ENCODE measurements around the gene POU2AF1.
"Not testable (repeated sequence)": the region's sequence is repeated elsewhere in the genome, so short reads cannot be mapped to it uniquely, and the experiment has no call there.

Gene POU2AF1

GRCh38 chr11:111411456-111411855 is 32.4 kb upstream of the POU2AF1 start:
- no peak overlapping the region for H3K4me3 ChIP-seq (ENCODE audit: low read depth, low read length)
- no peak for DNase-seq (ENCODE audit: low read depth)

DNA sequence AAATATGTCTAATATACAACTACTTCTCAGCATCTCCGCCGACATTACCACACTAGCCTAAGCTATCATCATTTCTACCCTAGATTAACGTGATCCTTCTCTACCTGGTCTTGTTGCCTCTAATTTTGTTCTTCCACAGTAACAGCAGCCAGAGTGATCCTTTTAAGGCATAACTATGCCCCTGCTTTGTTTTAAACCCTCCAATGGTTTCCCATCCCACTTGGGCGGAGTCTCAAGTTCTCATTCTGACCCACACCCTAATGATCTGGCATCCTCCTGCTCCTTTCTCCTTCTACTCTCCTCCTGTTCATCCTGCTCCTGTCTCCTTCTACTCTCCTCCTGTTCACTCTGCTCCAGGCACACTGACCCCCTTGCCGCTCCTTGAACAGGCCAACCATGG is 31.9 kb upstream of the POU2AF1 start:
- no peak for DNase-seq (ENCODE audit: low read depth)

DNA sequence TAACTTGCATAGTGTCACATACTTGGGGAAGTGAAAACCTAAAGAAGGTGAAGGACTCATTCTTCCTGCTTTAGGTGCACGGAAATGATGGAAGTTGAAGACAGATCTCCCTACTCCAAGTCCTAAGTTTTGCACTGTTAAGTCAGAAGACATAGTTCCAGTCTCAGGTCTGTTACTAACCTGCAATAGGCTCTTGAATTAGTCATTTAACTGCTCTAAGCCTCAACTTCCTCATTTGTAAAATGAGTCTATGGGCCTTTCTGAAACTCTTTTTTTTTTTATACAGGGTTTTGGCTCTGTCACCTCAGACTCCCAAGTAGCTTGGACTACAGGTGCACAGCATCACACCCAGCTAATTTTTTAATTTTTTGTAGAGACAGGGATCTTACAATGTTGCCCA is 30.8 kb upstream of the POU2AF1 start:
- H3K4me3 ChIP-seq (ENCODE audit: low read depth, low read length): no peak overlapping the region
- no peak for DNase-seq (ENCODE audit: low read depth)

More for the DNA sequence above, 31.9 kb upstream of the POU2AF1 start:
- no peak overlapping the region for H3K4me3 ChIP-seq (ENCODE audit: low read depth, low read length)

DNA sequence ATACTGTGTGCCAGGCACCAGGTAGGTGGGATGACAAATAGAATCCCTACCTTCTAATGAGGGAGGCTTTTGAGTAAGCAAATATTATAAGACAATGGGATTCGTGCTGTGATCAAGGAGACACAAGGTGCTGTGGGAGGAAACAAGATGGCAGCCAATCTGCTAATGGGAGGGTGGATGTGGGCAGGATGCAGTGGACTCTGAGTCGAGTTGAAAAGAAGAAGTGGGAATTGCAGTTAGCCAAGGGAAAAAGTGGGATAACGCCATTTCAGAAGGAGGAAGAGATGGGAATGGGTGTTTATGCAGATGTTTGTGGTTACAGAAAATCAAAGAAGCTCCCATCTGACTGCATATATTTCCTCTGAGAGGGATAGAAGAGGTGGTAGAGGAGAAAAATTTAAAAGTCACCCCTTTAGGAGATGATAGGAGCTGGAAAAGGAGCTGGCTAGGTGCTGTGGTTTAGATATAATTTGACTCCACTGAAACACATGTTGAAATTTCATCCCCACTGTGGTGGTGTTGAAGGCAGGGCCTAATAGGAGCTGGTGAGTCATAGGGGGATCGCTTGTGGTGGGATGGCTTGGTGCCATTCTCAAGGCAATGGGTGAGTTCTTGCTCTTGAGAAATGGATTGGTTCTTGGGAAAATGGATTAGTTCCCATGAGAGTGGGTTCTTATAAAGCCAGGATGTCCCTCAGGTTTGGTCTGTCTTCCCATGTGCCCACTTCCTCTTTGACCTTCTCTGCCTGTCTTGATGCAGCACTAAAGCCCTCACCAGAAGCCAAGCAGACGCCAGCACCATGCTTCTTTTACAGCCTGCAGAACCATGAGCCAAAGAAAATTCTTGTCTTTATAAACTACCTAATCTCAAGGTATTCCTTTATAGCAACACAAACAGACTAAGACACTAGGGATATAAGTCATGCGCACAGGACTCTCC is 30.0 kb upstream of the POU2AF1 start:
- peak; percentile 41 for DNase-seq (ENCODE audit: low read depth)
- H3K4me3 ChIP-seq (ENCODE audit: low read depth, low read length): no peak overlapping the region

DNA sequence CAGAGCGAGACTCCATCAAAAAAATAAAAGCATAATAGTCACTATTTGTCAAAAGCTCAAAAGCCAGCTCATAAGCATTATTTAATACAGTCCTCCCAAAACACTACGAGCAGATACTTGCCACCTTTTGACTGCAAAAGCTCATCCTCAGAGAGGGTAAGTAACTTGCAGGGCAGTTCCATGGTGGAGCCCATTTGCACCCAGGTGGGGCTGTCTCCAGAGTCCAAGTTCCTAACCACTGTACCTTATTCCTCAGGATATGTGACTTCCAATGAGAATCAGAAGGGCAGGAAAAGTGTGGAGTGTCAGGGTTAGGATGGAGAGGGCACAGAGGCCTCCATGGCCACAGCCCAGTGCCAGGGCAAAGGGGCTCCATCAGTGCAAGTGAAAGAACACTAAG is 28.6 kb upstream of the POU2AF1 start:
- H3K4me3 ChIP-seq (ENCODE audit: low read depth, low read length): no peak overlapping the region
- no peak for DNase-seq (ENCODE audit: low read depth)

- no peak for DNase-seq (ENCODE audit: low read depth)
- no peak overlapping the region for H3K4me3 ChIP-seq (ENCODE audit: low read depth, low read length)
Measured at GRCh38 chr11:111406589-111406988, 27.5 kb upstream of the POU2AF1 start.

- H3K4me3 ChIP-seq (ENCODE audit: low read depth, low read length): no peak overlapping the region
- DNase-seq (ENCODE audit: low read depth): no peak
Measured at GRCh38 chr11:111406091-111406490, 27.0 kb upstream of the POU2AF1 start.

- no peak for DNase-seq (ENCODE audit: low read depth)
- H3K4me3 ChIP-seq (ENCODE audit: low read depth, low read length): no peak overlapping the region
Measured at GRCh38 chr11:111405551-111405950, 26.5 kb upstream of the POU2AF1 start.

- H3K4me3 ChIP-seq (ENCODE audit: low read depth, low read length): no peak overlapping the region
- no peak for DNase-seq (ENCODE audit: low read depth)
Measured at GRCh38 chr11:111403051-111403726, 24.1 kb upstream of the POU2AF1 start.

GRCh38 chr11:111402411-111402810 is 23.3 kb upstream of the POU2AF1 start:
- DNase-seq (ENCODE audit: low read depth): no peak
- H3K4me3 ChIP-seq (ENCODE audit: low read depth, low read length): no peak overlapping the region

DNA sequence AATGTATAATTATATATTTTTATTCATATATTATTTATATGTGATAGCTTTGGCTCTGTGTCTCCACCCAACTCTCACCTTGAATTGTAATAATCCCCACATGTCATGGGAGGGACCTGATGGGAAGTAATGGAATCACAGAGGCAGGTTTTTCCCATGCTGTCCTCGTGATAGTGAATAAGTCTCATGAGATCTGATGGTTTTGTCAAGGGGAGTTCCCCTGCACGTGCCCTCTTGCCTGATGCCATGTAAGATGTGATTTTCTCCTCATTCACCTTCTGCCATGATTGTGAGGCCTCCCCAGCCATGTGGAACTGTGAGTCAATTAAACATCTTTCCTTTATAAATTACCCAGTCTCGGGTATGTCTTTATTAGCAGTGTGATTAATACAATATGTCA is 22.9 kb upstream of the POU2AF1 start:
- not testable (repeated sequence) for DNase-seq (ENCODE audit: low read depth); H3K4me3 ChIP-seq (ENCODE audit: low read depth, low read length)

- DNase-seq (ENCODE audit: low read depth): no peak
- no peak overlapping the region for H3K4me3 ChIP-seq (ENCODE audit: low read depth, low read length)
Measured at GRCh38 chr11:111400595-111400994, 21.5 kb upstream of the POU2AF1 start.

GRCh38 chr11:111399187-111400031 is 20.3 kb upstream of the POU2AF1 start:
- DNase-seq (ENCODE audit: low read depth): no peak
- H3K4me3 ChIP-seq (ENCODE audit: low read depth, low read length): no peak overlapping the region

GRCh38 chr11:111397034-111397433 is 18.0 kb upstream of the POU2AF1 start:
- DNase-seq (ENCODE audit: low read depth): no peak
- no peak overlapping the region for H3K4me3 ChIP-seq (ENCODE audit: low read depth, low read length)

- DNase-seq (ENCODE audit: low read depth): no peak
Measured at GRCh38 chr11:111395749-111396148, 16.7 kb upstream of the POU2AF1 start.

GRCh38 chr11:111395081-111395480 is 16.0 kb upstream of the POU2AF1 start:
- H3K4me3 ChIP-seq (ENCODE audit: low read depth, low read length): no peak overlapping the region
- no peak for DNase-seq (ENCODE audit: low read depth)

More at GRCh38 chr11:111395749-111396148, 16.7 kb upstream of the POU2AF1 start:
- H3K4me3 ChIP-seq (ENCODE audit: low read depth, low read length): no peak overlapping the region

DNA sequence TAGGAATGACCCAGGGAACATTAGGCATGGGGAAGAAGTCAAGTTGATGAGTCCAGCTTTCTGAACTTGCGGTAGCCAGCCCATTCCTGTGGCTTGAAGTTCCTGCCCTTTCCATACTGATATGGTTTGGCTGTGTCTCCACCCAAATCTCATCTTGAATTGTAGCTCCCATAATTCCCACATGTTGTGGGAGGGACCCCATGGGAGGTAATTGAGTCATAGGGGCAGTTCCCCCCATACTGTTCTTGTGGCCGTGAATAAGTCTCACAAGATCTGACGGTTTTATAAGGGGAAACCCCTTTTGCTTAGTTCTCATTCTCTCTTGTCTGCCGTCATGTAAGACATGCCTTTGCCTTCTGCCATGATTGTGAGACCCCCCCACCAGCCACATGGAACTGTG is 15.1 kb upstream of the POU2AF1 start:
- DNase-seq (ENCODE audit: low read depth): not testable (repeated sequence)

GRCh38 chr11:111393585-111393984 is 14.5 kb upstream of the POU2AF1 start:
- H3K4me3 ChIP-seq (ENCODE audit: low read depth, low read length): no peak overlapping the region
- DNase-seq (ENCODE audit: low read depth): no peak

More for the DNA sequence above, 15.1 kb upstream of the POU2AF1 start:
- not testable (repeated sequence) for H3K4me3 ChIP-seq (ENCODE audit: low read depth, low read length)

GRCh38 chr11:111393096-111393495 is 14.0 kb upstream of the POU2AF1 start:
- H3K4me3 ChIP-seq (ENCODE audit: low read depth, low read length): no peak overlapping the region
- no peak for DNase-seq (ENCODE audit: low read depth)

DNA sequence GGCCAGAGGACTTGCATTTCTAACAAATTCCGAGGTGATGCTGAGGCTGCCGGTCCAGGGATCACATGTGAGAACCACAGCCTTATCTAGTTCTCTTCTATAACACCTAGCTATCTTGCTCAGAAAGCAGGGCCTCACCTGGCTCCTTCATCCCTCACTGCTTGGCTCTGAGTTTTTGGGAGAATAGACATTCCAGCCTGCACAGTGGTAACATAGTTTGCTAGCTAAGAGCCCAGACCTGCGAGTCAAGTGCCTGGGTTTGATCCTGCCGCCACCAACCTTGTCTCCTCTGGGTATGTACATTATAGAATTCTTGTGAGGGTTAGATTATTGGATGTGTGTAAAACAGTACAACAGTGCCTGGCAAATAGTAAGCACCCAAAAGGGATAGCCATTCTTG is 13.5 kb upstream of the POU2AF1 start:
- no peak overlapping the region for H3K4me3 ChIP-seq (ENCODE audit: low read depth, low read length)
- no peak for DNase-seq (ENCODE audit: low read depth)
